Epithelial cell of proximal tubule (primary cell): Measurements from ENCODE around the gene SPOCK1. TPM values are rescaled to one million over a fixed set of nuclear protein-coding genes. Genes with fewer than 3 reads are reported as not detected.

Source experiments
- DNase-seq: peaks from one replicate; pipeline ENCODE4 v3.0.0-alpha.2; 2011; ENCODE audit warnings: low read depth
- H3K4me3 ChIP-seq: 2 replicates; pipeline ENCODE4 v1.5.1; 2011; ENCODE audit warnings: low read depth, mild to moderate bottlenecking, low read length
- CTCF ChIP-seq: conservative IDR thresholded peaks from 2 replicates; pipeline ENCODE4 v1.5.1; 2012; ENCODE audit warnings: low read depth, mild to moderate bottlenecking, low read length
- total RNA-seq: library from RNA; depleted of rRNA; stranded (reverse); fragments of >200 nt; gene quantifications from 2 replicates; pipeline ENCODE4 v1.2.3, GENCODE V29; 2015

Gene SPOCK1
- total RNA-seq, 1 donor from 2014 or later, result 31.4 TPM

- TF ChIP-seq CTCF, result no peak
- no peak for DNase-seq
- no peak overlapping the region for H3K4me3 ChIP-seq
Measured at GRCh38 chr5:137496919-137497318, 2.2 kb downstream of the SPOCK1 start.

- TF ChIP-seq CTCF, result no peak
- no peak overlapping the region for H3K4me3 ChIP-seq
- no peak for DNase-seq
Measured at GRCh38 chr5:137492331-137492730, 6.8 kb downstream of the SPOCK1 start.

- TF ChIP-seq CTCF, result no peak
- no peak overlapping the region for H3K4me3 ChIP-seq
- peak; percentile 41 for DNase-seq
Measured at GRCh38 chr5:137491121-137491520, 8.0 kb downstream of the SPOCK1 start.

GRCh38 chr5:137490591-137490990, 8.5 kb downstream of the SPOCK1 start:
- no peak for TF ChIP-seq CTCF
- no peak for DNase-seq
- no peak overlapping the region for H3K4me3 ChIP-seq

GRCh38 chr5:137488974-137489373, 10.2 kb downstream of the SPOCK1 start:
- DNase-seq, result no peak
- no peak for TF ChIP-seq CTCF
- no peak overlapping the region for H3K4me3 ChIP-seq

GRCh38 chr5:137488516-137488915, 10.6 kb downstream of the SPOCK1 start:
- H3K4me3 ChIP-seq, result no peak overlapping the region
- no peak for DNase-seq
- no peak for TF ChIP-seq CTCF

- DNase-seq, result peak; percentile 44
Measured at GRCh38 chr5:137487600-137487999, 11.5 kb downstream of the SPOCK1 start.

More at GRCh38 chr5:137487600-137487999, 11.5 kb downstream of the SPOCK1 start:
- H3K4me3 ChIP-seq, result no peak overlapping the region
- TF ChIP-seq CTCF, result no peak
